PC-3 (cell line): ENCODE data around the gene RP9.

Experiments used
- EZH2 ChIP-seq: fragments of 300-600 bp; sonication (generic); IDR thresholded peaks from one replicate; pipeline ENCODE4 v1.6.1; 2017; ENCODE audit warnings: antibody characterized with exemption, mild to moderate bottlenecking, low read length; ENCODE audit not compliant: unreplicated experiment
- TF ChIP-seq, protein P1 (sequence below): fragments of 300-600 bp; sonication (generic); conservative IDR thresholded peaks from 2 replicates; pipeline ENCODE4 v1.5.1; 2017; ENCODE audit warnings: antibody characterized with exemption, low read depth, mild to moderate bottlenecking, low read length

DNA sequence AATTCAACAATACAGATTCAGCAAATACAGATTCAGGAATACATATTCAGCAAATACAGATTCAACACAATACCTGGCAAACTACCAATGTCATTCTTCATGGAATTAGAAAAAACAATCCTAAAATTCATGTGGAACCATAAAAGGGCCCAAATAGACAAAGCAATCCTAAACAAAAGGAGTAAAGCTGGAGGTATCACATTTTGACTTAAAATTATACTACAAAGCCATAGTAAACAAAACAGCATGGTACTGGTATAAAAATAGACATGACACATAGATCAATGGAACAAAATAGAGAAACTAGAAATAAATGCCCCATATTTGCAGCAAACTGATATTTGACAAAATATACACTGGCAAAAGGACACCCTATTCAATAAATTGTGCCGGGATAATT is 43.2 kb downstream of the RP9 start:
- TF ChIP-seq, protein P1, sequence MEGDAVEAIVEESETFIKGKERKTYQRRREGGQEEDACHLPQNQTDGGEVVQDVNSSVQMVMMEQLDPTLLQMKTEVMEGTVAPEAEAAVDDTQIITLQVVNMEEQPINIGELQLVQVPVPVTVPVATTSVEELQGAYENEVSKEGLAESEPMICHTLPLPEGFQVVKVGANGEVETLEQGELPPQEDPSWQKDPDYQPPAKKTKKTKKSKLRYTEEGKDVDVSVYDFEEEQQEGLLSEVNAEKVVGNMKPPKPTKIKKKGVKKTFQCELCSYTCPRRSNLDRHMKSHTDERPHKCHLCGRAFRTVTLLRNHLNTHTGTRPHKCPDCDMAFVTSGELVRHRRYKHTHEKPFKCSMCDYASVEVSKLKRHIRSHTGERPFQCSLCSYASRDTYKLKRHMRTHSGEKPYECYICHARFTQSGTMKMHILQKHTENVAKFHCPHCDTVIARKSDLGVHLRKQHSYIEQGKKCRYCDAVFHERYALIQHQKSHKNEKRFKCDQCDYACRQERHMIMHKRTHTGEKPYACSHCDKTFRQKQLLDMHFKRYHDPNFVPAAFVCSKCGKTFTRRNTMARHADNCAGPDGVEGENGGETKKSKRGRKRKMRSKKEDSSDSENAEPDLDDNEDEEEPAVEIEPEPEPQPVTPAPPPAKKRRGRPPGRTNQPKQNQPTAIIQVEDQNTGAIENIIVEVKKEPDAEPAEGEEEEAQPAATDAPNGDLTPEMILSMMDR, result no peak
- TF ChIP-seq EZH2, result no peak
